ENCODE measurements around the gene ZNF697.
"Not testable (repeated sequence)": the region's sequence is repeated elsewhere in the genome, so short reads cannot be mapped to it uniquely, and the experiment has no call there.

The ZNF697 gene

DNA sequence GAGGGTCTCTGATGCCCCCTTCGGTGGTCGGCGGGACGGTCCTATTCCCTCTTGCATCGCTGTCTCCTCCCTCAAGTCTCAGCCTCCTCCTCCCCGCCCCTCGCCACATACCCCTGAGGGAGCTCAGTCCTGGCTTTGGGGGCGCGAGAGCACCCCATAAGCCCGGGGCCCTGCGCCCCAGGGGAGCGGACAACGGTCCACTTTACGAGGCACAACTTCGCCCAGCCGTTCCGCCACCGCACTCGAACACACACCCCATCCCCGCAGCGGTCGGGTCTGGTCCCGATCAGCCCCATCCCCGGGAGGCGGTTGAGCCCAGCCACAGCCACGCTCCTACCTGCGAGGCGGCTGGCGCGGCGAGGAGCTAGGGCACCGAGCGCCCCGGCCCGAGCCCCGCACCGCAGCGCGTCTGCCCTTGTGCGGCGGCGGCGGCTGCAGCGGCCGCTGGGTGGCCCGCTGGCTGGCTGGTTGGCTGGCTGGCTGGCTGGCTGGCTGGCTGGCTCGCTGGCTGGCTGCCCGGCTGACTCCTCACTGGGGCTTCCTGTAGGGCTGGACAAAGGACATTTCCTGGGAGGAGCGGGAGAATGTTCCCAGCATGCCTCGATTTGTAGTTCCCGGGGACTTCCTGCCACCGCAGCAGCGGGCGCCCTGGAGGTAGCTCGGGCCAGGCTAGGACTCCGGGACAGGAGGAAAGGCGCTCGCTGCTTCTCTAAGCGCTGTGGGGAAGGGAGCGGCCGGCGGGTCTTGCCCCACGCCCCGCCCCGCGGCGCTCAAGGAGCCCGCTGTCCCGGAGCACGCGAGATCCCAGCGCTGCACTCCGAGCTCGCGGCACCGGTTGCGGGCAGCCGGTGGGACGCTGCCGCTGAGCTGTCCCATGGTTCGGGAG is at the start of gene ZNF697:
Gene ZNF697, minus strand, starts transcription at position 533 of the 886 bp plus-strand sequence. CDS start 22,166 bp downstream, outside the sequence.
- peaks cover 0 to 2% of the 10 kb centered on the region in 2 donors for H3K9me3 Mint-ChIP-seq
- peak; percentile 54 for DNase-seq
- peak within 1 kb of the TSS; percentile 83 to 85 for H3K4me3 Mint-ChIP-seq
- no peaks in the 10 kb centered on the region for H3K36me3 Mint-ChIP-seq
- peak; percentile 88 to 89 for ATAC-seq (replicated peaks)
- H3K27ac Mint-ChIP-seq = no peak within 1 kb of the TSS
- peaks cover 8 to 9% of the 10 kb centered on the region in 2 donors for H3K4me1 Mint-ChIP-seq
- peaks cover 61 to 81% of the 10 kb centered on the region in 2 donors for H3K27me3 Mint-ChIP-seq

GRCh38 chr1:119697598-119697997 is 49.5 kb upstream of the ZNF697 start:
- no peak for ATAC-seq (replicated peaks)
- Mint-ChIP-seq H3K36me3 (peaks cover 11 to 13% of the 10 kb centered on the region in 2 donors), H3K27ac (no peak overlapping the region), H3K4me3 (no peak overlapping the region), H3K27me3 (peaks cover 34 to 35% of the 10 kb centered on the region in 2 donors), H3K4me1 (no peaks in the 10 kb centered on the region), H3K9me3 (peaks cover 16 to 22% of the 10 kb centered on the region in 2 donors)
- DNase-seq = no peak

DNA sequence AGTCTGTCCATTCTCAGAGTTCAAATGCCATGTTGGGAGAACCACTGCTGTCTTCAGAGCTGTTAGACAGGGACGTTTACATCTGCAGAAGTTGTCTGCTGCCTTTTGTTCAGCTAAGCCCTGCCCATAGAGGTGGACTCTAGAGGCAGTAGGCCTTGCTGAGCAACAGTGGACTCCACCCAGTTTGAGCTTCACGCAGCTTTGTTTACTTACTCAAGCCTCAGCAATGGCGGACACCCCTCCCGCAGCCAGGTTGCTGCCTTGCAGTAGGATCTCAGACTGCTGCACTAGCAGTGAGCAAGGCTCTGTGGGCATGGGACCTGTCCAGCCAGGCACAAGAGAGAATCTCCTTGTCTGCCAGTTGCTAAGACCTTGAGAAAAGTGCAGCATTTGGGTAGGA is 48.8 kb upstream of the ZNF697 start:
- H3K4me3 Mint-ChIP-seq; ATAC-seq (replicated peaks); H3K4me1 Mint-ChIP-seq; H3K27ac Mint-ChIP-seq; H3K36me3 Mint-ChIP-seq; DNase-seq: not testable (repeated sequence)
- peaks cover 10 to 16% of the 10 kb centered on the region in 2 donors for H3K9me3 Mint-ChIP-seq
- H3K27me3 Mint-ChIP-seq = peaks cover 28 to 35% of the 10 kb centered on the region in 2 donors

GRCh38 chr1:119689511-119689910 is 41.4 kb upstream of the ZNF697 start:
- Mint-ChIP-seq H3K9me3 (peaks cover 0 to 4% of the 10 kb centered on the region in 2 donors), H3K27me3 (peaks cover 0 to 5% of the 10 kb centered on the region in 2 donors), H3K27ac (no peak overlapping the region), H3K4me1 (no peaks in the 10 kb centered on the region), H3K4me3 (no peak overlapping the region), H3K36me3 (no peaks in the 10 kb centered on the region)
- ATAC-seq (replicated peaks) = no peak
- DNase-seq = no peak

GRCh38 chr1:119688810-119689209 is 40.7 kb upstream of the ZNF697 start:
- H3K4me3 Mint-ChIP-seq = no peak overlapping the region
- H3K27ac Mint-ChIP-seq = no peak overlapping the region
- H3K9me3 Mint-ChIP-seq = peaks cover 0 to 4% of the 10 kb centered on the region in 2 donors
- no peaks in the 10 kb centered on the region for H3K27me3 Mint-ChIP-seq
- DNase-seq (no peak), ATAC-seq (replicated peaks) (no peak)
- H3K36me3 Mint-ChIP-seq = no peaks in the 10 kb centered on the region
- no peaks in the 10 kb centered on the region for H3K4me1 Mint-ChIP-seq

- Mint-ChIP-seq H3K4me1 (no peaks in the 10 kb centered on the region), H3K27ac (no peak overlapping the region), H3K9me3 (peaks cover 0 to 2% of the 10 kb centered on the region in 2 donors), H3K36me3 (no peaks in the 10 kb centered on the region), H3K4me3 (no peak overlapping the region), H3K27me3 (no peaks in the 10 kb centered on the region)
- no peak for ATAC-seq (replicated peaks)
- no peak for DNase-seq
Observed at GRCh38 chr1:119687434-119688079, 39.5 kb upstream of the ZNF697 start.

DNA sequence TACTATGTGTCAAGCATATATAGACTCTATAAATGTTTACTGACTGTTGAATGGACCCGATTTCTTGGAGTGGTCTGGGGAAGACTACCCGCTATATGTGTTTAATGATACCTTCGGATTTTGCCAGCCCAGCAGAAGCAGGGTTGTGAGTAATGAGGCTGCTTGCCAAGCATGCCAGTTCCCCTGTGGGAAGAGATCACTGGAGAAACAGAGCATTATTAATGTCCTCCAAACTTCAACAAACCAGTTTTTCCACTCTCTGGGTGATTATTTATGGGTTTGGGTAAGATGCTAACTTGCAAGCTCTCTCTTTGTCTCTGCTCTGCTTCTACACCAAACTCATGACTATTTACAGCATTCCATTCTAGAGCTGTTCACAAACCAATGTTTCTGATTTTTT is 38.6 kb upstream of the ZNF697 start:
- no peak overlapping the region for H3K27ac Mint-ChIP-seq
- H3K4me1 Mint-ChIP-seq = no peaks in the 10 kb centered on the region
- peaks cover 0 to under 1% of the 10 kb centered on the region in 2 donors for H3K9me3 Mint-ChIP-seq
- DNase-seq = no peak
- ATAC-seq (replicated peaks) = no peak
- H3K36me3 Mint-ChIP-seq = no peaks in the 10 kb centered on the region
- no peak overlapping the region for H3K4me3 Mint-ChIP-seq
- no peaks in the 10 kb centered on the region for H3K27me3 Mint-ChIP-seq

GRCh38 chr1:119683893-119684292 is 35.8 kb upstream of the ZNF697 start:
- Mint-ChIP-seq H3K27me3 (peaks cover 0 to 2% of the 10 kb centered on the region in 2 donors), H3K27ac (no peak overlapping the region), H3K4me1 (no peaks in the 10 kb centered on the region), H3K9me3 (no peaks in the 10 kb centered on the region), H3K36me3 (no peaks in the 10 kb centered on the region), H3K4me3 (no peak overlapping the region)
- ATAC-seq (replicated peaks) = no peak
- no peak for DNase-seq

- Mint-ChIP-seq H3K9me3 (no peaks in the 10 kb centered on the region), H3K4me1 (no peaks in the 10 kb centered on the region), H3K27ac (no peak overlapping the region), H3K4me3 (no peak overlapping the region), H3K27me3 (peaks cover 8 to 12% of the 10 kb centered on the region in 2 donors), H3K36me3 (no peaks in the 10 kb centered on the region)
- ATAC-seq (replicated peaks) (no peak), DNase-seq (no peak)
Observed at GRCh38 chr1:119682141-119682540, 34.1 kb upstream of the ZNF697 start.

DNA sequence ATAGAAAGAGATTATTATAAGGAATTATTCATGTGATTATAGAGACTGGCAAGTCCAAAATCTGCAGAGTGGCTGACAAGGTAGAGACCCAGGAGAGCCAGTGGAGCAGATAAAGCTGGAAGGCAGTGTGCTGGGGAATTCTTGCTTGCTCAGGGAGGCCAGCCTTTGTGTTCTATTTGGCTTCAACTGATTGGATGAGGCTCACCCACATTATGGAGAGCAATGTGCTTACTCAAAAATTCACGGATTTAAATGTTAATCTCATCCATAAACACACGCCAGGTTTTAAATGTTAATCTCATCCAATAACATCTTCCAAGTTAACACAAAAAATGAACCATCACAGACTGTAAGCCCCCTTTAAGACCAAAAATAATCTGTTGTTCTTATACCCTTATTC is 33.5 kb upstream of the ZNF697 start:
- no peak for ATAC-seq (replicated peaks)
- Mint-ChIP-seq H3K27ac (no peak overlapping the region), H3K4me1 (no peaks in the 10 kb centered on the region)

GRCh38 chr1:119680723-119681122 is 32.7 kb upstream of the ZNF697 start:
- no peak overlapping the region for H3K4me3 Mint-ChIP-seq
- H3K4me1 Mint-ChIP-seq = peaks cover under 1 to 2% of the 10 kb centered on the region in 2 donors
- ATAC-seq (replicated peaks) = no peak
- no peak for DNase-seq
- H3K36me3 Mint-ChIP-seq = no peaks in the 10 kb centered on the region
- H3K27me3 Mint-ChIP-seq = peaks cover 9 to 21% of the 10 kb centered on the region in 2 donors
- H3K27ac Mint-ChIP-seq = no peak overlapping the region
- no peaks in the 10 kb centered on the region for H3K9me3 Mint-ChIP-seq

More for the DNA sequence above, 33.5 kb upstream of the ZNF697 start:
- no peak for DNase-seq
- Mint-ChIP-seq H3K27me3 (peaks cover 8 to 14% of the 10 kb centered on the region in 2 donors), H3K4me3 (no peak overlapping the region), H3K36me3 (no peaks in the 10 kb centered on the region), H3K9me3 (no peaks in the 10 kb centered on the region)

DNA sequence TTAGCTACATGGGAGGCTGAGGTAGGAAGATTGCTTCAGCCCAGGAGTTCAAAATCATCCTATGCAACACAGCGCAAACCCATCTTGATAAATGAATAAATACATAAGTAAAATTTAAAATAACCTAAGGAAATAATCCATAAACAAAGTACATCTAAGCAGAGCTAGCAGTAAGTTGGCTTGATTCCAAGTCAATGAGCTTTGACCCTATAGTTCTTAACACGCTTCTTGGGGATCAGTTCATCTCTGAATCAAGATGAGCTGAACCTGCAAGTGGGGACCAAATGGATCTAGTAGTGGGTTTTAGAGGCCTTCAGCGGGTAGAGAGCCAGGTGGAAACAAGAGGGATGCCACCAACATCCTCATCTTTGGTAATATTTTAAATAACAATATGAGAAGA is 32.1 kb upstream of the ZNF697 start:
- Mint-ChIP-seq H3K27me3 (peaks cover 13 to 24% of the 10 kb centered on the region in 2 donors), H3K9me3 (no peaks in the 10 kb centered on the region), H3K36me3 (no peaks in the 10 kb centered on the region), H3K27ac (no peak overlapping the region), H3K4me3 (no peak overlapping the region), H3K4me1 (peaks cover 2 to 8% of the 10 kb centered on the region in 2 donors)
- DNase-seq (no peak), ATAC-seq (replicated peaks) (no peak)

DNA sequence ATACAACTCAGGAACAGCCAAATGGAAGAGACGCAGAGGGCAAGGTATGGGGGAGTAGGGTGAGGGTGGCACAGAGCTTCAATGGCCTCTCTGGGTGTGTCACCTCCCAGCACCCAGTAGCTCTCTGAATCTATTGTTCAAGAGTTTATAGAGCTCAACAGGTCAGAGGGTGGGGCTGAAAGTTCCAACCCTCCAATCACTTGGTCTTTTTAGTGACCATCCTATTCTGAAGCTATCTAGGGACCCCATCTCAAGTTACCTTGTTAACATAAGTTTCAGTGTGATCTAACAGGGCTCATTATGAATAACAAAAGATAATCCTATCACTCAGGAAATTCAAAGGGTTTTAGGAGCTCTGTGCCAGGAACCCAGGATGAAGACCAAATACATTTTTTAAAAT is 31.2 kb upstream of the ZNF697 start:
- H3K9me3 Mint-ChIP-seq = no peaks in the 10 kb centered on the region
- peaks cover 2 to 8% of the 10 kb centered on the region in 2 donors for H3K4me1 Mint-ChIP-seq
- H3K4me3 Mint-ChIP-seq = no peak overlapping the region
- peaks cover 13 to 29% of the 10 kb centered on the region in 2 donors for H3K27me3 Mint-ChIP-seq
- H3K27ac Mint-ChIP-seq = no peak overlapping the region
- H3K36me3 Mint-ChIP-seq = no peaks in the 10 kb centered on the region
- ATAC-seq (replicated peaks) (no peak), DNase-seq (no peak)

GRCh38 chr1:119676571-119677206 is 28.6 kb upstream of the ZNF697 start:
- no peak overlapping the region for H3K27ac Mint-ChIP-seq
- DNase-seq (no peak), ATAC-seq (replicated peaks) (no peak)
- H3K4me3 Mint-ChIP-seq = no peak overlapping the region
- peaks cover 19 to 42% of the 10 kb centered on the region in 2 donors for H3K27me3 Mint-ChIP-seq
- peaks cover 2 to 8% of the 10 kb centered on the region in 2 donors for H3K4me1 Mint-ChIP-seq
- H3K36me3 Mint-ChIP-seq = no peaks in the 10 kb centered on the region
- H3K9me3 Mint-ChIP-seq = no peaks in the 10 kb centered on the region
